ENCODE results near the gene ELAPOR1. TPM values are rescaled to one million over a fixed set of nuclear protein-coding genes. Genes with fewer than 3 reads are reported as not detected.

Gene ELAPOR1
- total and polyA plus RNA-seq, 4 donors = 0.13 to 0.42 (median 0.17) TPM; not detected in 1

DNA sequence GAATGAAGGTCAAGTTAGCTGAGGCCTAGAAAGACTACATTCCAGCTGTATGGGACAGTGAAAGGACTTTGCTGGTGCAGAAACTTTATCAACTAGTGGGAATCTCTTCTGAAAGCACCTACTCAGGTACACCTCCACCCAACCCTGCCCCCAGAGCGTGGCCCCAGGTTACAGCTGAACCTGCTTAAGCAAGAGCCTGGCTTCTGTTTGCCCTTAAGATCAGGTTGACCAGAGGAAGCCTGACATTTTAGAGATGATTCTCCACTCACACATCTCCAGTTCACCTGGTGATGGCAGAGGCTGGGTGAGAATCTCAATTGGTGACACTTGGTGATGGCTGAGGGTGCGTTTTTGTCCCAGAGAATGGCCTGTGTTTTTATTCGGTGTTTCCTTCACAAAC is 24.0 kb downstream of the ELAPOR1 start (continued):
- TF ChIP-seq, protein P1, sequence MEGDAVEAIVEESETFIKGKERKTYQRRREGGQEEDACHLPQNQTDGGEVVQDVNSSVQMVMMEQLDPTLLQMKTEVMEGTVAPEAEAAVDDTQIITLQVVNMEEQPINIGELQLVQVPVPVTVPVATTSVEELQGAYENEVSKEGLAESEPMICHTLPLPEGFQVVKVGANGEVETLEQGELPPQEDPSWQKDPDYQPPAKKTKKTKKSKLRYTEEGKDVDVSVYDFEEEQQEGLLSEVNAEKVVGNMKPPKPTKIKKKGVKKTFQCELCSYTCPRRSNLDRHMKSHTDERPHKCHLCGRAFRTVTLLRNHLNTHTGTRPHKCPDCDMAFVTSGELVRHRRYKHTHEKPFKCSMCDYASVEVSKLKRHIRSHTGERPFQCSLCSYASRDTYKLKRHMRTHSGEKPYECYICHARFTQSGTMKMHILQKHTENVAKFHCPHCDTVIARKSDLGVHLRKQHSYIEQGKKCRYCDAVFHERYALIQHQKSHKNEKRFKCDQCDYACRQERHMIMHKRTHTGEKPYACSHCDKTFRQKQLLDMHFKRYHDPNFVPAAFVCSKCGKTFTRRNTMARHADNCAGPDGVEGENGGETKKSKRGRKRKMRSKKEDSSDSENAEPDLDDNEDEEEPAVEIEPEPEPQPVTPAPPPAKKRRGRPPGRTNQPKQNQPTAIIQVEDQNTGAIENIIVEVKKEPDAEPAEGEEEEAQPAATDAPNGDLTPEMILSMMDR (IDR thresholded peaks at IDR 0.05; ENCODE audit: low read depth, low read length, missing input control) = no peak
- TF ChIP-seq SP1 (IDR thresholded peaks at IDR 0.05) = no peak
- no peak for TF ChIP-seq NR2F2 (IDR thresholded peaks at IDR 0.05)
- TF ChIP-seq FOXA1 (IDR thresholded peaks at IDR 0.05) = no peak

DNA sequence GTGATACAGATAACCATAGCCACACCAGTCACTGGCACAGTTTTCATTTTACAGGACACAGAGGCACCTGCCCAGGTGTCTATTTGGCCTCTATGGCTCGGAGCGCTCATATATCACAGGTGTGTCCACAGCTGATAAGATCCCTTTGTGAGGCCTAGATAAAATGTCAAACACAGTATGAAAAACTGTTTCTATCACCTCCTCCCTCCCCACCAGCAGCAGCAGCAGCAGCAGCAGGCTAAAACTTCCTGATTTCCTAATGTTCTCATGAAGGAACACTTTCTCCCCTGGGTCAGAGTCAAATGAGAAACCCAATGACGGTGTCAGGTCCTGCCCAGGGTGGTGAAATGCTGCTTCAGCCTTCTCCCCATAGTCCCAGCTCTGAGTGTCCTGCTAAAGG is 24.4 kb downstream of the ELAPOR1 start:
- Histone ChIP-seq H3K4me3 (ENCODE audit: low read depth in 1 of 3, low read length in 3 of 3) (no peak overlapping the region), H3K27me3 (ENCODE audit: control insufficient read depth in 4 of 4, insufficient read depth in 4 of 4, low read length in 3 of 4) (no peaks in the 10 kb centered on the region), H3K4me1 (ENCODE audit: control insufficient read depth in 4 of 4, insufficient read depth in 4 of 4, low read length in 3 of 4) (peaks cover 8 to 16% (median 14%) of the 10 kb centered on the region in 4 donors), H3K27ac (ENCODE audit: low read depth in 1 of 2, low read length in 2 of 2) (no peak overlapping the region), H3K9ac (ENCODE audit: low read depth in 1 of 2, low read length in 2 of 2) (no peak overlapping the region), H3K9me3 (ENCODE audit: control insufficient read depth in 4 of 4, low read length in 3 of 4) (no peaks in the 10 kb centered on the region), H3K36me3 (ENCODE audit: control insufficient read depth in 4 of 4, insufficient read depth in 3 of 4, low read depth in 1 of 4, low read length in 3 of 4) (no peaks in the 10 kb centered on the region)
- DNase-seq (ENCODE audit: low spot score) = no peak
- 80% methylated on average over 3 of the region's 3 CpGs for WGBS
- TF ChIP-seq HNF4A (conservative IDR thresholded peaks at IDR 0.05) (peak in 1 of 2 donors; percentile 58), FOXA2 (IDR thresholded peaks at IDR 0.05) (no peak)

DNA sequence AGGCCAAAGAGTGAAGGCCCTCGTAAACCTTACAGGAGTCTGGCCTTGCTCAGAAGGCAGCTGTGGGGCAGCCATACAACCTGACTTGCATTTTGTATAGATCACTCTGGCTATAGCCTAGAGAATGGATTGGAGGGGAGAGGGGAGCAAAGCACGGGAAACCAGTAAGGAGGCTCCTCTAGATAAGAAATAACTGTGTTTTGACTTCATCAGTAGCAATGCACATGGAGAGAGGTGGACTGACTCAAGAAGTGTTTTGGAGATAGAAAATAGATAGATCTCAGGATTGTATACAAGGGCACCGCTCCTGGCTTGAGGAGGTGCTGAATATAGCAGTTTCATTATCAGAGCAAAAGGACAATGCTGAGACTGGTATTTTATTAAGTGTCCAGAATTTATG is 26.5 kb downstream of the ELAPOR1 start:
- Histone ChIP-seq H3K27ac (ENCODE audit: low read depth in 1 of 2, low read length in 2 of 2) (no peak overlapping the region), H3K4me3 (ENCODE audit: low read depth in 1 of 3, low read length in 3 of 3) (no peak overlapping the region), H3K9ac (ENCODE audit: low read depth in 1 of 2, low read length in 2 of 2) (no peak overlapping the region), H3K27me3 (ENCODE audit: control insufficient read depth in 4 of 4, insufficient read depth in 4 of 4, low read length in 3 of 4) (no peaks in the 10 kb centered on the region), H3K9me3 (ENCODE audit: control insufficient read depth in 4 of 4, low read length in 3 of 4) (no peaks in the 10 kb centered on the region), H3K4me1 (ENCODE audit: control insufficient read depth in 4 of 4, insufficient read depth in 4 of 4, low read length in 3 of 4) (no peaks in the 10 kb centered on the region), H3K36me3 (ENCODE audit: control insufficient read depth in 4 of 4, insufficient read depth in 3 of 4, low read depth in 1 of 4, low read length in 3 of 4) (no peaks in the 10 kb centered on the region)
- 78% methylated on average over 3 of the region's 3 CpGs for WGBS
- TF ChIP-seq SP1 (IDR thresholded peaks at IDR 0.05) (no peak), RXRA (IDR thresholded peaks at IDR 0.05) (no peak), YY1 (IDR thresholded peaks at IDR 0.05) (no peak), GABPA (IDR thresholded peaks at IDR 0.05 in 1 of 2, conservative IDR thresholded peaks at IDR 0.05 in 1 of 2) (no peak), FOXA2 (IDR thresholded peaks at IDR 0.05) (no peak), HNF4G (IDR thresholded peaks at IDR 0.05) (no peak), JUND (IDR thresholded peaks at IDR 0.05) (no peak), EGR1 (IDR thresholded peaks at IDR 0.05; ENCODE audit: low read depth in 2 of 2) (no peak), HNF4A (conservative IDR thresholded peaks at IDR 0.05) (no peak), RAD21 (IDR thresholded peaks at IDR 0.05) (no peak), NR2F2 (IDR thresholded peaks at IDR 0.05) (no peak), FOXA1 (IDR thresholded peaks at IDR 0.05) (no peak), TAF1 (conservative IDR thresholded peaks at IDR 0.05) (no peak)
- TF ChIP-seq, protein P2, sequence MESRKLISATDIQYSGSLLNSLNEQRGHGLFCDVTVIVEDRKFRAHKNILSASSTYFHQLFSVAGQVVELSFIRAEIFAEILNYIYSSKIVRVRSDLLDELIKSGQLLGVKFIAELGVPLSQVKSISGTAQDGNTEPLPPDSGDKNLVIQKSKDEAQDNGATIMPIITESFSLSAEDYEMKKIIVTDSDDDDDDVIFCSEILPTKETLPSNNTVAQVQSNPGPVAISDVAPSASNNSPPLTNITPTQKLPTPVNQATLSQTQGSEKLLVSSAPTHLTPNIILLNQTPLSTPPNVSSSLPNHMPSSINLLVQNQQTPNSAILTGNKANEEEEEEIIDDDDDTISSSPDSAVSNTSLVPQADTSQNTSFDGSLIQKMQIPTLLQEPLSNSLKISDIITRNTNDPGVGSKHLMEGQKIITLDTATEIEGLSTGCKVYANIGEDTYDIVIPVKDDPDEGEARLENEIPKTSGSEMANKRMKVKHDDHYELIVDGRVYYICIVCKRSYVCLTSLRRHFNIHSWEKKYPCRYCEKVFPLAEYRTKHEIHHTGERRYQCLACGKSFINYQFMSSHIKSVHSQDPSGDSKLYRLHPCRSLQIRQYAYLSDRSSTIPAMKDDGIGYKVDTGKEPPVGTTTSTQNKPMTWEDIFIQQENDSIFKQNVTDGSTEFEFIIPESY (IDR thresholded peaks at IDR 0.05) = no peak
- TF ChIP-seq, protein P3, sequence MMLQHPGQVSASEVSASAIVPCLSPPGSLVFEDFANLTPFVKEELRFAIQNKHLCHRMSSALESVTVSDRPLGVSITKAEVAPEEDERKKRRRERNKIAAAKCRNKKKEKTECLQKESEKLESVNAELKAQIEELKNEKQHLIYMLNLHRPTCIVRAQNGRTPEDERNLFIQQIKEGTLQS (IDR thresholded peaks at IDR 0.05) = no peak
- TF ChIP-seq, protein P1 (IDR thresholded peaks at IDR 0.05; ENCODE audit: low read depth, low read length, missing input control) = no peak
- TF ChIP-seq, protein P4, sequence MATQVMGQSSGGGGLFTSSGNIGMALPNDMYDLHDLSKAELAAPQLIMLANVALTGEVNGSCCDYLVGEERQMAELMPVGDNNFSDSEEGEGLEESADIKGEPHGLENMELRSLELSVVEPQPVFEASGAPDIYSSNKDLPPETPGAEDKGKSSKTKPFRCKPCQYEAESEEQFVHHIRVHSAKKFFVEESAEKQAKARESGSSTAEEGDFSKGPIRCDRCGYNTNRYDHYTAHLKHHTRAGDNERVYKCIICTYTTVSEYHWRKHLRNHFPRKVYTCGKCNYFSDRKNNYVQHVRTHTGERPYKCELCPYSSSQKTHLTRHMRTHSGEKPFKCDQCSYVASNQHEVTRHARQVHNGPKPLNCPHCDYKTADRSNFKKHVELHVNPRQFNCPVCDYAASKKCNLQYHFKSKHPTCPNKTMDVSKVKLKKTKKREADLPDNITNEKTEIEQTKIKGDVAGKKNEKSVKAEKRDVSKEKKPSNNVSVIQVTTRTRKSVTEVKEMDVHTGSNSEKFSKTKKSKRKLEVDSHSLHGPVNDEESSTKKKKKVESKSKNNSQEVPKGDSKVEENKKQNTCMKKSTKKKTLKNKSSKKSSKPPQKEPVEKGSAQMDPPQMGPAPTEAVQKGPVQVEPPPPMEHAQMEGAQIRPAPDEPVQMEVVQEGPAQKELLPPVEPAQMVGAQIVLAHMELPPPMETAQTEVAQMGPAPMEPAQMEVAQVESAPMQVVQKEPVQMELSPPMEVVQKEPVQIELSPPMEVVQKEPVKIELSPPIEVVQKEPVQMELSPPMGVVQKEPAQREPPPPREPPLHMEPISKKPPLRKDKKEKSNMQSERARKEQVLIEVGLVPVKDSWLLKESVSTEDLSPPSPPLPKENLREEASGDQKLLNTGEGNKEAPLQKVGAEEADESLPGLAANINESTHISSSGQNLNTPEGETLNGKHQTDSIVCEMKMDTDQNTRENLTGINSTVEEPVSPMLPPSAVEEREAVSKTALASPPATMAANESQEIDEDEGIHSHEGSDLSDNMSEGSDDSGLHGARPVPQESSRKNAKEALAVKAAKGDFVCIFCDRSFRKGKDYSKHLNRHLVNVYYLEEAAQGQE (IDR thresholded peaks at IDR 0.05) = no peak
- DNase-seq (ENCODE audit: low spot score) = no peak

Measured in liver (tissue), 9 donors.